K562 (cell line): ENCODE data around the gene TFCP2. TPM values are rescaled to one million over a fixed set of nuclear protein-coding genes. Genes with fewer than 3 reads are reported as not detected.

Experiments
- ARID2 ChIP-seq: fragments of 450-650 bp; IDR thresholded peaks from 2 replicates; pipeline ENCODE4 v1.6.1; 2017; ENCODE audit warnings: antibody characterized with exemption, mild to moderate bottlenecking
- BACH1 ChIP-seq: fragments of 200-800 bp; sonication (Bioruptor generic); IDR thresholded peaks from 2 replicates; pipeline ENCODE4 v1.6.1; 2016; ENCODE audit warnings: missing genetic modification characterization, missing compliant biosample characterization
- CHAMP1 ChIP-seq: fragments of 450-650 bp; IDR thresholded peaks from 2 replicates; pipeline ENCODE4 v1.6.1; 2016; ENCODE audit warnings: mild to moderate bottlenecking
- CTBP1 ChIP-seq: fragments of 450-650 bp; IDR thresholded peaks from 2 replicates; pipeline ENCODE4 v1.6.1; 2016; ENCODE audit warnings: borderline replicate concordance
- DIDO1 ChIP-seq: fragments of 450-650 bp; IDR thresholded peaks from 2 replicates; pipeline ENCODE4 v1.6.1; 2016; ENCODE audit warnings: low read depth, missing biosample characterization, missing genetic modification characterization
- GABPA ChIP-seq: fragments of 200-800 bp; sonication (Bioruptor generic); conservative IDR thresholded peaks from 2 replicates; pipeline ENCODE4 v1.6.1; 2016; ENCODE audit warnings: low read depth, missing genetic modification characterization, missing compliant biosample characterization
- GTF2A2 ChIP-seq: IDR thresholded peaks from 2 replicates; pipeline ENCODE4 v1.6.1; 2016; ENCODE audit warnings: mild to moderate bottlenecking, missing genetic modification characterization, missing compliant biosample characterization
- HMG20A ChIP-seq: fragments of 450-650 bp; formaldehyde crosslinking; conservative IDR thresholded peaks from 2 replicates; pipeline ENCODE4 v1.4.0; 2020; ENCODE audit warnings: mild to moderate bottlenecking, mixed read lengths
- LEF1 ChIP-seq: fragments of 450-650 bp; IDR thresholded peaks from 2 replicates; pipeline ENCODE4 v1.6.1; 2016; ENCODE audit warnings: mild to moderate bottlenecking
- NFATC3 ChIP-seq: fragments of 450-650 bp; IDR thresholded peaks from 2 replicates; pipeline ENCODE4 v1.6.1; 2017; ENCODE audit warnings: mild to moderate bottlenecking
- POU5F1 ChIP-seq: fragments of 150-350 bp; IDR thresholded peaks from 2 replicates; pipeline ENCODE4 v1.6.1; 2014; ENCODE audit warnings: borderline replicate concordance, low read length, low read depth, mild to moderate bottlenecking; ENCODE audit not compliant: partially characterized antibody
- RNF219 ChIP-seq: fragments of 250-450 bp; sonication (Bioruptor Pico); IDR thresholded peaks from 2 replicates; pipeline ENCODE4 v1.5.0; 2022; ENCODE audit warnings: mild to moderate bottlenecking
- SNRNP70 ChIP-seq: fragments of 200-400 bp; formaldehyde crosslinking; optimal IDR thresholded peaks from 2 replicates; pipeline ENCODE3; 2017; ENCODE audit warnings: low read depth, low read length
- TEAD1 ChIP-seq, 2 experiments: fragments of 450-650 bp in 1 of 2; sonication (generic) in 1 of 2; formaldehyde crosslinking; IDR thresholded peaks; 2 replicates each; pipeline versions ENCODE4 v1.4.0 to v1.8.0; 2020 to 2022; ENCODE audit warnings: mild to moderate bottlenecking in 2 of 2, missing genetic modification reagents in 1 of 2
- ZNF174 ChIP-seq: fragments of 250-450 bp; sonication (Bioruptor Pico); IDR thresholded peaks from 2 replicates; pipeline ENCODE4 v1.4.0; 2020; ENCODE audit warnings: mild to moderate bottlenecking
- ZNF511 ChIP-seq: sonication (generic); formaldehyde crosslinking; IDR thresholded peaks from 2 replicates; pipeline ENCODE4 v1.8.0; 2022; ENCODE audit warnings: mild to moderate bottlenecking, missing genetic modification reagents
- ZNF609 ChIP-seq: sonication (generic); formaldehyde crosslinking; IDR thresholded peaks from 2 replicates; pipeline ENCODE4 v1.8.1; 2023; ENCODE audit warnings: missing genetic modification reagents, mild to moderate bottlenecking, borderline replicate concordance
- polyA plus RNA-seq, 8 experiments: library from polyadenylated mRNA; depleted of rRNA in 4 of 8; stranded (reverse) in 5 of 8; unstranded in 3 of 8; fragments of >200 nt; fragmentation: Nextera tagmentation in 2 of 8; fragmentation: Illumina TruSeq in 1 of 8; extraction: Ambion mirVana in 2 of 8; extraction: Trizol in 1 of 8; gene quantifications; 2 replicates each; pipeline versions ENCODE4 v1.2.1 to v1.2.3, GENCODE V29; 2011 to 2014; ENCODE audit warnings: inconsistent platforms in 1 of 8, missing spikeins in 1 of 8
- total RNA-seq, 7 experiments: library from RNA; depleted of rRNA in 6 of 7; stranded (reverse); fragments of >200 nt in 6 of 7; fragmentation: Illumina TruSeq in 2 of 7; extraction: Trizol in 2 of 7; gene quantifications; 2 replicates each; pipeline versions ENCODE4 v1.2.1 to v1.2.3, GENCODE V29; 2011 to 2021; ENCODE audit warnings: low replicate concordance in 1 of 7

Gene TFCP2
- total and polyA plus RNA-seq, 9 of the 15 experiments (the other 6 are each of a cell fraction or from before 2014, with no cell fraction given): 8.0 to 38.9 (median 19.3) TPM

GRCh38 chr12:51172515-51173431 is at the start of gene TFCP2 (continued):
- peak; percentile 98 for TF ChIP-seq GABPA (tag)
- TF ChIP-seq ZNF609 (CRISPR knock-in tag): 0 out of 2 replicates have a peak, but pooled peaks have one; percentile 32
- TF ChIP-seq CHAMP1: peak; percentile 43; the same call in 1 of the 2 replicates
- no peak for TF ChIP-seq NFATC3
- TF ChIP-seq GTF2A2 (tag): no peak
- no peak for TF ChIP-seq SNRNP70
- TF ChIP-seq ARID2: no peak
- TF ChIP-seq DIDO1 (tag): peak; percentile 76; the same call in 1 of the 2 replicates
- TF ChIP-seq BACH1 (tag): no peak
- TF ChIP-seq ZNF511: no peak; the same call in none of the 2 replicates
- TF ChIP-seq ZNF174 (CRISPR knock-in tag): no peak
- no peak for TF ChIP-seq RNF219 (CRISPR knock-in tag)
- no peak for TF ChIP-seq CTBP1
- TF ChIP-seq HMG20A: no peak
- TF ChIP-seq TEAD1 (CRISPR knock-in tag; IDR thresholded peaks at IDR 0.05): 0 out of 4 replicates have a peak, but pooled peaks of 1 of the 2 experiments have one; percentile 20
- peak; percentile 45; the same call in 1 of the 2 replicates for TF ChIP-seq LEF1
- no peak for TF ChIP-seq POU5F1
